SHP77 treated with DMSO at 0.1 percent for 48 hours (cell line): ENCODE results near the gene SNRNP25.

Source experiments
- DNase-seq: peaks from one replicate; lab custom pipeline; 2025; lab: John Stamatoyannopoulos, UW

The SNRNP25 gene

DNA sequence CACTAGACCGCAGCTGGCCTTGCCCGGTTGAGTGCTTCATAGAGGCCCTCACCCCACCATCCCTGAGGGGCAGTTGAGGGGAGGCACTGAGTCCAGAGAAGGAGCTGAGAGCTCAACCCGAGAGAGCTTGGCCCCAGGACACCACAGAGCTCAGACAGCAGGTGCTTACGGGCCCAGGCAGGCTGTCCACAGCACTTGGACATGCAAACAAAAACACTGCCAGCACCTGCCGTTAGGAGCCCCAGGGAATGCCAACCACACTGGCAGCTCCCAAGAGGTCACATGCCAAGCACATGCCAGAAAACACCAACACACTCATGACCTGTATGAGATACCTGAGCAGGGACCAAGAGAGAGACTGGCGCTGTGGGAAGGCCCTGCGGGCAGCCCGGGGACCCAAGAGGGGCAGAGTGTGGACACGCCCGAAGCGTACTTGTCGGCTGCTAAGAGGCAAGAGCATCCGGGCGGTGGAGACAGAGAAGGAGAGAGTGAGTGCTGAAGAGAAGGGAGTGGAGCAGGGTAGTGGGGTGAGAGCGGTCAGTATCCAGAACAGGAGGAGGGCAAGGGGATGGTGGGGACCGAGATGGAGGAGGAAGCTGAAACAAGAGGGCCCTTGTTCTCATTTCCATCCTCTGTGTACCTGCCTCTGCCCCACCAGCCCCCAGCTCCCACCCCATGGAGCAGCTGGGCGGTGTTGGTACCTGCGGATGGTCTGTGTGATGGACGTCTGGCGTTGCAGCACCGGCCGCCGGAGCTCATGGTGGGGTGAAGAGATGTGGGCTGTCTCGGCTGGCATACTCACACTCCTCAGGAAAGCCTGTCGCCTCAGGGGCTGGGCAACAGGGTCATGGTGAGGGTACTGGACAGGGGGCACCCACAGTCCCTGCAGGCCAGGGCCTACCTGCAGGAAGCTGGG is 10.6 kb downstream of the SNRNP25 start:
- peak; percentile 57 for DNase-seq

DNA sequence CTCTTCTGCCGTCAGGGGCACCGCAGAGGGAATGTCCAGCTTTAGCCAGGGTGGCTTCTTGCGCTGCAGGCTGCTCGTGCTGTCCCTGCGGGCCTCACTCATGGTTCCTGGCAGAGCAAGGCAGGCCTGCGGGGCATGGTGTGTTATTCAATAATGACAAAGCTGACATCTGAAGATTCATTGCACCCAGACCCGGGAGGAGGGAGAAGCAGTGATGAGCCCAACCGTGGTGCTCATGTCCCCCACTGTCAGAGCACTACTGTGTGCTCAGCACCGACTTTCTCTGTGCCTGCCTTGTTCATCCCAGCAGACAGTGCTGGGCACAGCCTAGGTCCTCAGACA is 11.3 kb downstream of the SNRNP25 start:
- DNase-seq = no peak

DNA sequence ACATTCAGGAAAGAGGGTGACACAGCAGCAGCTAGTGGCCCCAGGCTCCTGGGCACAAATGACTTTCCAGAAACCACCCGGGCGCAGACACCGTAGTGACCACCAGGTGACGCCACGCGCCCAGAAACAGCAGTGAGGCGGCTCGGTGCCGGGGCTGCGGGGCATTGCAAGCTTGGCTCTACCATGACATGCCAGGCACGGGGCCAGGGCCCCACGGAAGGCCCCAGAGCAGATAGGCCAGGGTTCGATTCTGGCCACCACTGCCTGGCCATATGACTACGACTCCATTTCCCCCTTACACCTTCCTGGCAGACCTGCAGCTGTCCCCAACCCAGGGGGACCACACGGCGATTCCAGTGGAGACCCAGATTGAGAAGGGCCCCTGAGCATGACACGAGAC is 12.1 kb downstream of the SNRNP25 start:
- DNase-seq = peak; percentile 17

DNA sequence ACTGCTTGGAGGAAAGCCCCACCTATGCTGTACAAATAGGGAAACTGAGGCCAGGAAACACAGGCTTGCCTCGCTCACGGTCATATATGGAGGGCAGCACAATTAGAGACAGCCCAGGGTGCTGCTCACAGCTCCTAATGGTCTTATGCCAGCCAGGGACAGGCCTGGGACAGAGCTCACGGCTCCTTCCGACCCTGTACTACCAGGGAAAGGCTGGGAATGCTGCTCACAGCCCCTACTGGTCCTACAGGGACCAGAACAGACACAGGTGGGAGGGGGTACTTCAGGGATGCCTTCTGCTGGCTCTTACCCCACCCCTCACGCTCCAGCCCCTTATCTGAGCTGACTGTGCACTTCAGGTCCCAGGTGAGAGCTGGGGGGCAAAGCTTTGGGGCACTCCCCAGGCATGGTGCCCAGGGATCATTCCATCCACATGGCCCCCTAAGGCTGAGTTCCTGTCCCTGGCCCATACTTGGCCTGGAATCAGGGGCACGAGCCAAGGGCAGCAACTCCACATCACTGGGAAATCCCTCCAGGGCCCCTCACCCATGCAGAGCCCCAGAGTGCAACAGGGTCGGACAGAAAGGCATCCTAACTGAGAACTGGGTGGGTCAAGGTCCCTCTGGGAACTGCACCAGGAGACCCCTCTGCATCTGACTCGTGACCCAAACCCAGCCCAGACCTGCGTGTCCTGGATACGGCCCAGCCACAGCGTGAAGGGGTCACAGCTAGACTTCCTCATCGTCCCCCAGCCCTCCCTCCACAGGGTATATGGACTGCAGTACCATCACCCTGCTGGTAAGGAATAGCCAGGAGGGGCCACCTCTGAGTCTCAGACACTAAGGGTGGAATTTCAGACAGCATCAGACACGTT is 12.9 kb downstream of the SNRNP25 start:
- no peak for DNase-seq

DNA sequence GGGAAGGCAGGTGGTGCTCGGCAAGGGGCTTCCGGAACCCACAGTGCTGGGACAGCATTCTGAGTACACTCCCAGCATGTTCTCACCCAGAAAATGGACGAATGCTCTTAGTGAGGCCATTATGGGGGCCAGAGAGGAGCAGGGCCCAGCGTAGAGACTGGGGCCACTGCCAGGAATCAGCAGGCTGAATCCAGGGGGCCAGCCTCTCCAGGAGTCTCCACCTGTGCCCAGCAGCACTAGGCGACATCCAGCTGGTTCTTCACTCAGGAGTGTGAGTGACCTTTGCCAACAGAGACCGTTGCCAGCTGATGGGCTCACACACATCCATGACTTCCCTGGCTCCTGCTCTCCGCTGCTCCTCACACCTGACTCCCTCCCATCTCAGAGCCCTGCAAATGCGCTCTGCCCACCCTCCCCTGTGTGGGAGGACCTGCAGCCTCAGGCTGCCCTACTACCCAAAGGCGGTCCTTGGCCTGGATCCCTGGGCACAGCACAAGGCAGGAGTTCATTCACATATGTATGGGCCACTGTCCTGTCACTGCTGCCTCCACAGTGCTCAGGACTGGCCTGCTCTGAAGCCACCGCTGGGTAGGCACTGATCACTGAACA is 13.7 kb downstream of the SNRNP25 start:
- DNase-seq = no peak

DNA sequence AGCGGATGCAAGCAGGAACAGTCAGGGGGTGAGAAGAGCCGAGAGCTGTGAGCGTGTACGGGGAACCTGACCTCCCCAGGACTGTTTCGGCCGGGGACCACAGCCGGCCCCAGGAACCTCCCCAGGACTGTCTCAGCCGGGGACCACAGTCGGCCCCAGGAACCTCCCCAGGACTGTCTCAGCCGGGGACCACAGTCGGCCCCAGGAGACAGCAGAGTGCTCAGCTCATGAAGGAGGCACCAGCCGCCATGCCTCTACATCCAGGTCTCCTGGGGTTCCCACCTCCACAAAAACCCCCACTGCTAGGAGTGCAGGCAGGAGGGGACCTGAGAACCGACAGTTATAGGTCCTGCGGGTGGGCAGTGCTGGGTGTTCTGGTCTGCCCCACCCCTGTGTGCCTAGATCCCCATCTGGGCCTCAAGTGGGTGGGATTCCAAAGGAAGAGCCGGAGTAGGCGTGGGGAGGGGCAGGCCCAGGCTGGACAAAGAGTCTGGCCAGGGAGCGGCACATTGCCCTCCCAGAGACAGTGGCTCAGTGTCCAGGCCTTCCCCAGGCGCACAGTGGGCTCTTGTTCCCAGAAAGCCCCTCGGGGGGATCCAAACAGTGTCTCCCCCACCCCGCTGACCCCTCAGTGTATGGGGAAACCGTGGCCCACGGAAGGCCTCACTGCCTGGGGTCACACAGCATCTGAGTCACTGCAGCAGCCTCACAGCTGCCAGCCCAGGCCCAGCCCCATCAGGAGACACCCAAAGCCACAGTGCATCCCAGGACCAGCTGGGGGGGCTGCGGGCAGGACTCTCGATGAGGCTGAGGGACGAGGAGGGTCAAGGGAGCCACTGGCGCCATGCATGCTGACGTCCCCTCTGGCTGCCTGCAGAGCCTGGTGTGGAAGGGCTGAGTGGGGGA is 14.5 kb downstream of the SNRNP25 start:
- no peak for DNase-seq

DNA sequence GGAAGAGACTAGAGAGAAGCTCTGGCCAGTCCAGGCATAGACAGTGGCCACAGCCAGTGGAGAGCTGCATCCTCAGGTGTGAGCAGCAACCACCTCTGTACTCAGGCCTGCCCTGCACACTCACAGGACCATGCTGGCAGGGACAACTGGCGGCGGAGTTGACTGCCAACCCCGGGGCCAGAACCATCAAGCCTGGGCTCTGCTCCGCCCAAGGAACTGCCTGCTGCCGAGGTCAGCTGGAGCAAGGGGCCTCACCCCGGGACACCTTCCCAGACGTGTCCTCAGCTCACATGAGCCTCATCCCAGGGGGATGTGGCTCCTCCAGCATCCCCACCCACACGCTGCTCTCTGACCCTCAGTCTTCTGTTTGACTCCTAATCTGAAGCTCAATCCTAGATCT is 15.6 kb downstream of the SNRNP25 start:
- no peak for DNase-seq

DNA sequence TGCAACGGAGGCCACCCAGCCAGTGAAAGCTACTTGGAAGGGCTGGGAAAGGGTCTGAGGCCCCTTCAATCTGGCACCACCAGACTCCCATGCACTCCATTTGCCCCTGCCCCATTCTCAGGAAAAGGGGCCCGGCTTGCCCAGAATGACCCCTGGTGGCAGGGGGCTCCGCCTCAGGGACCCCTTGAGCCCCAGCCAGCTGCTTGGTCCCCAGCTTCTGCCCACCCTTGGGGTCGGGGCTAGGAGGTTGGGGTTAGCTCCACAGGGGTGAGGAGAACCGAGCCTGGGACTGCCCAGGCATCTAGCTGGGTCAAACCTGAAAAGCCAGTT is 17.5 kb downstream of the SNRNP25 start:
- DNase-seq = no peak

DNA sequence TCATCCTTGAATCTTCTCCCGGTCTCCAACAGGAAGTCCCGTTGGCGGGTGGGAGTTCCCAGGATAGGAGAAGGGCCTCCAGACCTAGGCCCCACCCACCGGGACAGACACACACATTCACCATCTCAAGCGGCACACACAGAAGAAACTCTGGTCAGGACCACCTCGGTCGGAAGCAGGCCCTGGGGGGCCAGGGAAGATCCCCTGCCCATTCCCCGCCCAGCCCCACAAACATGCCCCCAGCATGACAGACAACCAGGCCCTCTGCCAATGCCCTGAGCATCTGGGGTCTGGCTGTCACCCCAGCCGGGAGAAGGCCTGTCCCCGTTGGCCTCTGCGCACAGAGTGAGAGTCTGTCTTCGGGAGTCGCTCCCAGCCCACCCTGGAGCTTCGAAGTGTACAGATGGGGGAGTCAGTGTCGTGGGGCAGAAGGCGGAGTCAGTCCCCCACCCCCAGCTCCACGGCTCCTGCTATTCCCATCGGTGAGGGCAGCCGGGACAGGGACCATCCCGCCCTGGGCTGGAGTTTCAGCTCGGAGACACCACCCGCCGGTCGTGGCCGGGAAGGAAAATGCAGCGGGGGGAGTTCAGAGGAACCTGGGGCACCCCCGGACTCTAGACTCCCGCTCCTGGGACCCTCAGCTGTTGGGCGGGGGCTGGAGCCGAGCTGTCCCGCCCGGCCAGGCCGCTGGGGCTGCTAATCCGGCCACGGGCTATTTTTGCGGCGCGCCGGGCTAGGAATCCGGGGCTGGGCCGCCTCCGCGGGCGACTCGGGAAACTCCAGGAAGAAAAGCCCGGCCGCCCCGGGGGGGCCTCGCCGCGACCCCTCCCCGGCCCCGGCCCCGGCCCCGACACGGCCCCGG is 18.1 kb downstream of the SNRNP25 start:
- DNase-seq = no peak

DNA sequence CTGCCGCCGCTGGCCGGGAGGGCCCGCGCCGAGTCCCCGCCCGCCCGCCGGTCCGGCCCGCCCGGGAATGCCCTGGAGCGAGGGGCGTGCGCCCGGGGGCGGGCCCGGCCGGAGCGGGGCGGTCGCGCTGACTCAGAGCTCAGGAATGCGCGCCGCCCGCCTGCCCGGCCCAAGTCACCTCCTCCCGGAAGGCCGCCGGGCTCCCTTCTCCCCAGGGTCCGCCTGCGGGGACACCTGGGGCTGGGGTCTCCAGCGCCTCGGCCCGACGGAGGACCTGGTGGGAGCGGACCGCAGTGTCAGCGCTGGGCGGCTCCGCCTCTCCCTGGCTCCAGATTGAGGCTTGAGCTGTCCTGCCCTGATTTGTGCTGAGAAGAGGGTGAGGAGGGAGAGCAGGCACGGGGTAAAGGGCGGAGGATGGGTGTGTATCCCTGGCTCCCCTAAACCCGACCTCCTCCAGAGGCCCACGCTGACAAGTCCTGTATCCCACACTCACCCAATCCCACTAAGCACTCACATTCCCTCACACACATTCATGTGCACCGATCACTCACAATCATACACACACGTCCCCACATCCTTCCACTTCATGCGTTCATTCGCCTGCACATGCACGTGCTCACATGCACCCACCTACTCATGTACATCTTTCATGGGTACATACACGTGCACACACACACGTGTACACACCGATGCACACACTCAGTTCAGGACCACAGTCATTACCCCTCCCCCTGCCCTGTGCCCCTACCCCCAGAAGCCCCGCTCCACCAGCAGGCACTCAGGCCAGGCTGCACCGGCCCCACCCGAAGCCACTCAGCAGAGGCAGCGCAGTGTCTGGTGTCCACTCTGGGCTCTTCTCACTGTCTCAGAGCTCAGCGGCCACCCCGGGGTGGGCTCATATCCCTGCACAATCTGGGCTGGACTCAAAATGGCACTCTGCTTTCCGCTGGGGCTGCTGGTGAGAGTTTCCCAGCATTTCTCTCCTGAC is 19.2 kb downstream of the SNRNP25 start, which contains the start of gene RHBDF1:
Gene RHBDF1, minus strand, starts transcription at position 71 of the 988 bp plus-strand sequence. CDS start 7,616 bp downstream, outside the sequence.
- DNase-seq = no peak

DNA sequence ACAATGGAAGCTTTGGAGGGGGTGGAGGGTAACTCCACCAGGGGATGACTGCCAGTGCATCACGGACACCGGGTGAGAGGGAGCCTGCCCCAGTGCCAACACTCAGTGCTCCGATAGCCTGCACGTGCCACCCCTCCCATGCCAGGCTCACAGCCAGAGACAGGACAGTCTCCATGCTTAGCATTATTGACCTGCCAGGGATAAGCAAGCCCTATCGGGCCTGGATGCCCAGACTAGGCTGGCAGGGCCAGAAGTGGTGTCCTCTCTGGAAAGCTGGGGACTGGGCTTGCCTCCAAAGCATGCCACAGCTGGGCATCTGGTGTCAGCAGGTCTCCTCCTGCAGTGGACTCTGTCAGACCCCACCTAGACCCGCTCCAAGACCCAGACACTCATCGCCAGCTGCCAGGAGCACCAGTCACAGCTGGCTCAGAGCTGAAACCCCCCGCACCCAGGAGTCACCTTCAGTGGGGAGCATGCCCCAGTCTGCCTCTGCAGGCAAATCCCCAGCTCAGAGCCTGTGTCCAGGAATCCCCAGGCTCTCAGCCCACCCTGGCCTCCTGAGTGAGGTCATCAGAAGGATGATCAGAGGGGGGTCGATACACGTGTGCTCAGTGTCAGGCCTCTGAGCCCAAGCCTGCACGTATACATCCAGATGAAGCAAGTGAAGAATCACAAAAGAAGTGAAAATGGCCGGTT is 20.6 kb downstream of the SNRNP25 start:
- no peak for DNase-seq

DNA sequence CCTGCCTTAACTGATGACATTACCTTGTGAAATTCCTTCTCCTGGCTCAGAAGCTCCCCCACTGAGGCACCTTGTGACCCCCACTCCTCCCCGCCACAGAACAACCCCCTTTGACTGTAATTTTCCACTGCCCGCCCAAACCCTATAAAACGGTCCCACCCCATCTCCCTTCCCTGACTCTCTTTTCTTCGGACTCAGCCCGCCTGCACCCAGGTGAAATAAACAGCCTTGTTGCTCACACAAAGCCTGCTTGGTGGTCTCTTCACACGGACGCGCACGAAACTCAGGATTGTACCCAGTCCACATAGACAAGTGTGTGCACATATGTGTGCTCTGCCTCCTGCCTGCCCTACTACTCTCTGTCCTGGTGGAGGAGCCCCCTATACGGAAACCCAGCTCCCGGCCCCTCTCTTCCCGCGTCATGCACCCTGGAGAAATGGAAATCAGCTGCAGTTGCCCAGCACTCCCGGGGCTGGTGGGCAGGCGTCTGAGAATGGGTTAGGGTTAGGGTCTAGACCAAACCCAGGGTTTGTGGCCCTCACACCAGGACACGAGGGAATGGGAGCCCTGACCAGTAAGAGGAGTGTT is 21.2 kb downstream of the SNRNP25 start:
- no peak for DNase-seq

DNA sequence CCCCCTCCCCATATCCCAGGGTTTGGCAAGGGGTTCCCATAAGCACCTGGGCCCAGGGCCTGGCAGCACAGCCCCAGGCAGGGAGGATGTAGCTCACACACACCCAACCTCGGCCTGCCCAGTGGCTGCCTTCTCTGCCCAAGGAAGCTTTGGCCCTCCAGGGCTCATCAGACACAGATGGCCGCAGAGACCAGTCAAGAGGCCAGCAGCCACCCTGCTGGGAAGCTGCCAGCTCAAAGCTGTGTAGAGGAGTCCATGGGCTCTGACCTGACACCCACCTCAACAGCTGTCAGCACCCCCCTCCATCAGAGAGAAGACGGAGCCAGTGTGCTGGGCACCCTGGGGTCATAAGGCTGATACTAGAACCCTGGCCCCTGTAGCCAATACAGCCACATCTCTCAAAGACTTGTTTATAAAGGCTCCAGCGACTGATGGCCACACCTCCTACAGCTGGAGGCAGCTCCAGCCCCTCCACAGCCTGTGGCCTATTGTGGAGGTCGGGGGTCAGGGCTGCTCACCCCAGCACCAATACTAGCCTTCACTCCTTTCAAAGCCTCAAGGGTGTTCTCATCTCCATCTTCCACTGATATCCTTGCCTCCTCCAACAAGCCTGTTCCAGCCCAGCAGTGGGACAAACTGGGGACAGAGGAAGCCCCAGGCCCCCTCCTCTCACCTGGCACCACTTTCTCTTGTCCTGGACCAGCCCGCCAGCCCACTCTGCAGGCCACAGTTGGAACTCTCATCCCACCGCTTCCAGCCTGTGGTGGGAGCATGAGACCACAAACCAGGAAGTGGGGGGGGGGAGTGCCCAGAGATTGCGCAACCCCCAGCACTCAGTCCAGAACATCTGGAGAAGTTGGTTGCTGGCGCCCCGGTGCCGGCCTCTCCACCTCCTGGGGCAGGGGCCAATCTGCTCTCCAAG is 22.2 kb downstream of the SNRNP25 start:
- no peak for DNase-seq

DNA sequence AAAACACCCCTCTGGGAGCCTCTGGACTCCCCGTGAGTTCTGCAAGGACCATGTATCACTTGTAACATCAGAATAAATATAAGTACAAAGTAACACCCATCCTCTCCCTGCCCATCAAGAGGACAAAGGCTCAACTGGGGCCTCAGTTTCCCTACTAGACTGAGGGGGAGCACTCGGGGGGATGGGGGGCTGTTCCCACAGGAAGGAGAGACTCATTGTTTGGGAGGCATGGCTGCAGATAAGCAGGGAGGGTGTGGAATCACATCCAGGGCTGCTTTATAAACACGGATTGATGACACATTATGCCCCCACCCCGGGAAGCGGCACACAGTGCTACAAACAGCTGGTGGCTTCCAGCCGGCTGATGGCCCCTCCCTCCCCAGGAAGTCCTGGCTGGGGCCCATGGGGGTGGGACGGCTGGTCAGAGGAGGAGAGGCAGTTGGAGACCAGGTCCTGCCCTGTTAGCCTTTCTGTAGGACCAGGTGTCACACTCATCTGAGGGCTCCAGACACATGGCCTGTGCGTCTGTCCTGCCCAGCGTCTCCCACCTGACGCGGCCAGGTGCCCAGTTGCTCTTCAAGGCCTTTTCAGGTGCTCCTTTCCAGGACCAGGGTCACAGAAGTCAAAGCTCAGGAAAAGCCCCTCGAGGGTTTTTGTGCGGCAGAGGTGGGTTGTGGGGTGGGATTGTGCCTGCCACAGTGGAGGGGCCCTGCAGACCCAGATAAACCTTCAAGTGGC is 23.1 kb downstream of the SNRNP25 start:
- peak; percentile 40 for DNase-seq

DNA sequence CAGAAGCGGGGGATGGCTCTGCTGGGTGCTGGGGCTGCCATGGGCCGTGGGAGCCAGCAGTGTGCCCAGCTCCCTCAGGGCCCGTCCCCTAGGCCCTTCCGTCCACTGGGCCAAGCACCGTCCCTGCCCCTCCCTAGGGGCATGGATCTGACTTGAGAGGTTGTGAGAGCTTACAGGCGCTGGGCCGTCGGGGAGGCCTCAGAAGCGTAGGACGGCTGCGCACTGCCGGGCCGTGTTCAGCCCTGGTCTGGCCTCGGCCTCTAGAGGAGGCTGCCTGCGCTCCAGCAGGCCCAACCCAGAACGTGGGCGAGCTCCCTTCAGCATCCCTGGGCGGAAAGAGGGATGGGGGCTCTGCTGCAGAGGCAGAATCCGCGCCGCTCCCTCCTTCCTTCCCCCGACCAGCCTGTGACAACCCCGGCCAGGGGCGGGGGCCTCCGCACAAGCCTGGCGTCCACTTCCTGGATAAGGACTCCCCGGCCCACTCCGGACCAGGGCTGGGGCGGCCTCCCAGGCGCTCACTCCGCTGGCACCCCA is 23.7 kb downstream of the SNRNP25 start:
- no peak for DNase-seq

DNA sequence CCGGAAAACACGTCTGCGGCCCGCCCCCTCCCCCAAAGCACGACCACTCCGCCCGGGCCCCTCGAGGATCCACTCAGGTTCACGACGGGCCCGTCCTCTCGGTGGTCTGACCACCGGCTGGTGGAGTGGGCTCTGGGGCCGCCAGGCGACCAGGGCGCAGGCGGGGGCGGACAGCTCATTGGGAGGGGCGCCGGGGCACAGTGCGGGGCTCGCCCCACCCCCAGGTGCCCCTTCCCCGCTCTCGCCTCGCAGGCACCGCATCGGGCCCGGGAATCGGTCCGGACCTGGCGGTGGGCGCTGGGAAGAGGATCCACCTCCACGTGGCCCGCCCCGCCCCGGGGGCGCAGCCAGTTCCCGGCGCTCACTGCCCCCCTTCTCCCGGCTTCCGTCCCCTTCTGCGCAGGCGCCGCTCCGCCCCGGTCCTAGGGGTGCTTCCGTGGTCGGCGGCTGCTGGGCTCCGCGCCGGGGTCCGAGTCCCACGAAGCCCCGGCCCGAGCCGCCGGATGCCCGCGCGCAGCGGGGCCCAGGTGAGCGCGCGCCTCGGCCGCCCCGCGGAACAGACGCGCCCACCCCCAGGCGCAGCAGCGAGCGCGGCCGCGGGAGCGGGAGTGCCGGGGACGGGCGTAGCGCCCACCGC is 24.3 kb downstream of the SNRNP25 start, which contains the start of gene MPG:
Gene MPG, plus strand, starts transcription at position 419 of the 637 bp plus-strand sequence. Its CDS starts 85 bp downstream, at position 504.
- DNase-seq = peak; percentile 16
